GM18507 (cell line): ENCODE measurements around the gene CMYA5.
"Not testable (repeated sequence)": the region's sequence is repeated elsewhere in the genome, so short reads cannot be mapped to it uniquely, and the experiment has no call there.

ENCODE experiments used
- DNase-seq: peaks from one replicate; pipeline ENCODE4 v3.0.0; 2011; ENCODE audit warnings: low read depth; ENCODE audit not compliant: insufficient read length; ENCODE audit errors: extremely low spot score
- FAIRE-seq: peaks from 2 replicates; lab custom pipeline; 2011; peaks lifted over from hg19 to GRCh38; lab: Jason Lieb, UNC

The CMYA5 gene

GRCh38 chr5:79689541-79690466, at the start of gene CMYA5:
CMYA5 (plus strand) TSS chr5:79689836; CDS start chr5:79689908, 72 bp downstream.
- FAIRE-seq (no peak), DNase-seq (no peak)

GRCh38 chr5:79640571-79641055, 49.0 kb upstream of the CMYA5 start:
- no peak for FAIRE-seq
- no peak for DNase-seq

DNA sequence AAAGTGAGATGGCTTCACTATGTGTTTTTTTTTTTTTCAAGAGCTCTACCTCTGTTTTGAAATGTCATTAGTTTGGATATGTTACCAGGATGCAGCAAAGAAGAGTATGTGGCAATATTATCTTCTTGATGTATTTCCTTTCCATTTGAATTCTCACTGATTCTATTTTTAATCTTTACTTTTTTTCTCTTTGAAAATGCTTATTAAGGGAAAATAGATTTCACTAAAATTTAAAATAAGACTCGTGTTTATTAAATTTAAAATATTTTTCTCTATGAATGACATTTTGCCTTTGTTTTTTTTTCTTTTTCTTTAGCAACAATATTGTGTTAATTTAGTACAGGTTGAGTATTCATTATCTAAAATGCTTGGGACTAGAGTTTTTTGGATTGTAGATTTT, 48.2 kb upstream of the CMYA5 start:
- FAIRE-seq: no peak
- no peak for DNase-seq

DNA sequence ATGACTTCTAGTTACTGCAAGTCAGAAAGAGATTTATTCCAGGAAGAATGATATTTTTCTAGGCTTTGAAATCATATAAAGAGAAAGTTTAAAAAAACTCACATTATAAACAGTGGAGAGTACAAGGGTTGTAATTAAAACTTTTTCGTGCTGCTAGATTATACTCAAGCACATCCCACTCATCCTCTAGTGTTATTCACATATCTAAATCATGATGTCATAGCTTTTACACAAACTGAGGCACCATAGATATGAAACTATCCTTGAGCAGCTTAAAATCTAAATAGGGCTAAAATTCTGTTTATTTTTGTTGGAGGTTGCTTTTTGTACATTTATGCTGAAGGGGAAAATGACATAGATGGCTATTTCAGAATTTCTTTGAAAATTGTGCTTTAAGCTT, 47.4 kb upstream of the CMYA5 start:
- DNase-seq: no peak
- FAIRE-seq: no peak

DNA sequence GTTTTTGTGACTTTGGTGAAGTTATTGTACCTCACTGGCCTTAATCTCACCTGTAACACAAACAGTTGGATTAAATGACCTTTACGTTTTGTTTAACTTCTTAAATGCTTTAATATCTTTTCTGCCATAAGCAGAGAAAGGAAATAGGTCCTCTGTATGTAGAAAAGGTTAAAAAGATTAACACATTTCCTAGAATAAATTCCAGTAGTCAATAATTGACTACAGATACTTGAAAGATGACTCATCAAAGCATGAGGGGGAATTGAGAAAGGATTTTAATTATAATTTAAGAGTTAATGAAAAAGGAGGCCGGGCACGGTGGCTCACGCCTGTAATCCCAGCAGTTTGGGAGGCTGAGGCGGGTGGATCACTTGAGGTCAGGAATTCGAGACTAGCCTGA, 35.8 kb upstream of the CMYA5 start:
- DNase-seq: no peak

DNA sequence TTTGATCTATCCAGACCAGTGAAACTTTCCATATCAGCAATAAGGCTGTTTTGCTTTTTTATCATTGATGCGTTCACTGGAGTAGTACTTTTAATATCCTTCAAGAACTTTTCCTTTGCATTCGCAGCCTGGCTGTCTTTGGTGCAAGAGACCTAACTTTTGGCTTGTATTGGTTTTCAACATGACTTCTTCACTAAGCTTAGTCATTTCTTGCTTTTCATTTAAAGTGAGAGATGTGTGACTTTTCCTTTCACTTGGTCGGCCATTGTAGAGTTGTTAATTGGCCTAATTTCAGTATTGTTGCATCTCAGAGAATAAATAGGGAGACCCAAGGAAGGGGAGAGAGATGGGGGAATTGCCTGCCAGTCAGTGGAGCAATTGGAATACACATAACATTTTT, 26.4 kb upstream of the CMYA5 start:
- FAIRE-seq: no peak

More for the DNA sequence above, 35.8 kb upstream of the CMYA5 start:
- FAIRE-seq: no peak

GRCh38 chr5:79666758-79667157, 22.9 kb upstream of the CMYA5 start:
- FAIRE-seq (peak; percentile 21), DNase-seq (no peak)

More for the DNA sequence above, 26.4 kb upstream of the CMYA5 start:
- no peak for DNase-seq

DNA sequence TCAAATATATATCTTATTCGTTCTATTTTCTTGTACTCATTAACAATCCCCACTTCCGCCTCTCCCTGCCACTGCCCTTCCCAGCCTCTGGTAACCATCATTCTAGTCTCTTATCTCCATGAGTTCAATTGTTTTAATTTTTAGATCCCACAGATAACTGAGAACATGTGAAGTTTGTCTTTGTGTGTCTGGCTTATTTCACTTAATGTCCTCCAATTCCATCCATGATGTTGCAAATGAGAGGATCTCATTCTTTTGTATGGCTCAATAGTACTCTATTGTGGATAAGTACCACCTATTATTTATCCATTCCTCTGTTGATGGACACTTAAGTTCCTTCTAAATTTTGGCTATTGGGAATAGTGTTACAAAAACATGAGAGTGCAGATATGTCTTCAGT, 17.2 kb upstream of the CMYA5 start:
- FAIRE-seq: no peak
- no peak for DNase-seq

GRCh38 chr5:79676354-79676753, 13.3 kb upstream of the CMYA5 start:
- FAIRE-seq, DNase-seq: not testable (repeated sequence)

DNA sequence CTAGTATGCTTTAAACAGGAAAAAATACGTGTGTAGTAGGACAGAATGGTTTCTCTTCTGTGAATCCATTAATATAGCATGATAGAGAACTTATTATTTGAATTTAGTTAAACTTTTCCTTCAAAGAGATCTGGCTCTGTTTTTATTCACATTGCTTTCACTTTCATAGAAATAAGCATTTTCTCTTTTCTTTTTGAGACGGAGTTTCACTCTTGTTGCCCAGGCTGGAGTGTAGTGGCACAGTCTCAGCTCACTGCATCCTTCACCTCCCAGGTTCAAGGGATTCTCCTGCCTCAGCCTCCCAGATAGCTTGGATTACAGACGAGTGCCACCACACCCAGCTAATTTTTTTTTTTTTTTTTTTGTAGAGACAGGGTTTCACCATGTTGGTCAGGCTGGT, 7.5 kb upstream of the CMYA5 start:
- FAIRE-seq: peak; percentile 50
- DNase-seq: not testable (repeated sequence)

DNA sequence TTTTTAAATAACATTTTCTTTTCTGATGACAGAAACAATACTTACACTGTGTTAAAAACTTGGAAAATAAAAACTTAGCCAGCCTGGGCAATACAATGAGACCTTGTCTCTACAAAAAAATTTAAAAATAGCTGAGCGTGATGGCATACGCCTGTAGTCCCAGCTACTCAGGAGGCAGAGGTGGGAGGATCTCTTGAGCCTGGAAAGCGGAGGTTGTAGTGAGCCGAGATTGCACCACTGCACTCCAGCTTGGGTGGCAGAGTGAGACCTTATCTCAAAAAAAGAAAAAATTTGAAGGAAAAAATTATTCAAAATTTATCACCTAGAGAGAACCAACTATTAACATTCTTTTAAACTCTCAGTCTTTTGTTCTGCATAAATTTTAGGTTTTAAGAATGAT, 4.9 kb upstream of the CMYA5 start:
- DNase-seq (no peak), FAIRE-seq (no peak)

GRCh38 chr5:79685627-79686026, 4.0 kb upstream of the CMYA5 start:
- no peak for DNase-seq
- FAIRE-seq: no peak

DNA sequence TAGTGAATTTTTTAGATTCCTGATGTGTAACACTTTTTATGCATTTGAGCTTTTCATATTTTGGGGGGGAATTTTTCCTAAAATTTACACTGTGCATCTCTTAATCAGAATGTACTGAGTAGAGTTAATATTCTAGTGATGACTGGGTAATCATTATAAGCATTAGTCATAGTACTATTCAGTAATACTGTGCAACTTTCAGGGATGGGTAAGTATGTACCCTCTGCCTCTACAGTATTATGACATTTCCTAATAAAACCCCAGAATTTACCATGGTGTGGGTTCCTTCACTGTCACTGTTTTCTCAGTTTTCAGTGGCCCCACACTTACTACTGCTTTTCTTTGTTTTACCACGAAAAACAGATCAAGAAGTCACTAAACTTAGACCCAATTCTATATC, 2.8 kb upstream of the CMYA5 start:
- FAIRE-seq: no peak
- no peak for DNase-seq

DNA sequence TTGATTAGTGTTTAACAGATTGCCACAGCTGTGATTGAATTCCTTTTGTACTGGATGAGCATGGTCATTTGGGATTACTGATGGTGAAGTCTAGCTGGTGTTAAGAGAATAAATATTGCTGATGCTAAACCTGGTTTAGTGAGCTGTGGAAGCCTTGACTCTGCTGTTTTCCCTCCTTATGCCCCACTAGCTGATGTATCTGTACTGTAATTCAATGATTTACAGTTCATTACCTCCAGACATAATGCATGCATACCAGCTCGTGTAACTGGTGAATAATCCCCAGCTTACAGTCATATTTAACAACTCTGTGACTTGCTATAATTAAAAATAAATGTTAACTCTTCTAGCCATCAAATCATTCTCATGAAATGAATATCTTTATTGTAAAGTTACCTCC, 1.7 kb upstream of the CMYA5 start:
- DNase-seq: no peak

GRCh38 chr5:79691007-79691406, 1.4 kb downstream of the CMYA5 start:
- FAIRE-seq (no peak), DNase-seq (no peak)

More for the DNA sequence above, 1.7 kb upstream of the CMYA5 start:
- no peak for FAIRE-seq

GRCh38 chr5:79692596-79692995, 3.0 kb downstream of the CMYA5 start:
- FAIRE-seq: no peak
- DNase-seq: no peak

GRCh38 chr5:79694183-79694582, 4.5 kb downstream of the CMYA5 start:
- DNase-seq: no peak
- FAIRE-seq: no peak

- FAIRE-seq: no peak
- DNase-seq: no peak
Measured at GRCh38 chr5:79694652-79695051, 5.0 kb downstream of the CMYA5 start.

- FAIRE-seq (no peak), DNase-seq (no peak)
Measured at GRCh38 chr5:79695526-79695925, 5.9 kb downstream of the CMYA5 start.

- FAIRE-seq: no peak
- DNase-seq: no peak
Measured at GRCh38 chr5:79697222-79698170, 7.9 kb downstream of the CMYA5 start.
